T-helper 2 cell treated with Interferon-gamma antibody and Interleukin-4, amounts not matched to agents 5 μg/mL and 100 μg/mL, for 36 hours (primary cell): ENCODE results near the gene HDHD5.
A peak's percentile ranks its signal among the peaks of the same experiment; 100 is the strongest.
"Not testable (repeated sequence)": the region's sequence is repeated elsewhere in the genome, so short reads cannot be mapped to it uniquely, and the experiment has no call there.

Experiments used
- DNase-seq: peaks from one replicate; pipeline ENCODE4 v3.0.0; 2021; ENCODE audit warnings: low spot score
- H3K27ac Mint-ChIP-seq: one replicate; pipeline ENCODE4 v1.8.0; 2021; ENCODE audit warnings: mild to moderate bottlenecking, mixed read lengths
- H3K27me3 Mint-ChIP-seq: one replicate; pipeline ENCODE4 v1.8.0; 2021; ENCODE audit warnings: low read depth, mixed read lengths
- H3K36me3 Mint-ChIP-seq: one replicate; pipeline ENCODE4 v1.8.0; 2021; ENCODE audit warnings: low read depth, mixed read lengths
- H3K4me1 Mint-ChIP-seq: one replicate; pipeline ENCODE4 v1.8.0; 2021; ENCODE audit warnings: low read depth, mixed read lengths
- H3K4me3 Mint-ChIP-seq: one replicate; pipeline ENCODE4 v1.8.0; 2022; ENCODE audit warnings: mild to moderate bottlenecking, moderate library complexity, mixed read lengths
- H3K9me3 Mint-ChIP-seq: one replicate; pipeline ENCODE4 v1.8.0; 2021; ENCODE audit warnings: mixed read lengths

The HDHD5 gene

DNA sequence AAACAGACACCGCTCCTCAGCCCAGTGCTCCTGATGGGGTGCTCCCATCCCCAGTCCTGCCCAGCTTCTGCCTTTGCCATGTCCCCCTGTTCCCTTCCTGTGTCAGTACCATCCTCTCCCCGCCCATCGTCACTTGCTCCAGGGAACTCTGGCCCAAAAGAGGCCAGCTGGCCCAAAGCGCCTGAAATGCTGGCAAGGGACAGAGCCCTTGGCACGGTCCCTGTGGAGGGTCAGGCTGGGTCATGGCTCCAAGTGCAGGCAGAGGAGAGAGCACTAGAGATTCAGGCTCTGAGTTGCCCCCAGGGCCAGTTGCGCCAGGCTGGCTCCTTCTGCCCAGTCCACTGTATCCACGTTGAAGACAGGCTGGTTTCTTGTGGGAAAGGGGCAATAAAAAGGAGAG, 8.4 kb upstream of the HDHD5 start:
- DNase-seq = no peak
- H3K27ac Mint-ChIP-seq = no peak overlapping the region
- H3K4me1 Mint-ChIP-seq = peaks cover 3% of the 10 kb centered on the region
- no peak overlapping the region for H3K4me3 Mint-ChIP-seq
- H3K9me3 Mint-ChIP-seq = no peaks in the 10 kb centered on the region
- no peaks in the 10 kb centered on the region for H3K36me3 Mint-ChIP-seq
- H3K27me3 Mint-ChIP-seq = peaks cover 12% of the 10 kb centered on the region

DNA sequence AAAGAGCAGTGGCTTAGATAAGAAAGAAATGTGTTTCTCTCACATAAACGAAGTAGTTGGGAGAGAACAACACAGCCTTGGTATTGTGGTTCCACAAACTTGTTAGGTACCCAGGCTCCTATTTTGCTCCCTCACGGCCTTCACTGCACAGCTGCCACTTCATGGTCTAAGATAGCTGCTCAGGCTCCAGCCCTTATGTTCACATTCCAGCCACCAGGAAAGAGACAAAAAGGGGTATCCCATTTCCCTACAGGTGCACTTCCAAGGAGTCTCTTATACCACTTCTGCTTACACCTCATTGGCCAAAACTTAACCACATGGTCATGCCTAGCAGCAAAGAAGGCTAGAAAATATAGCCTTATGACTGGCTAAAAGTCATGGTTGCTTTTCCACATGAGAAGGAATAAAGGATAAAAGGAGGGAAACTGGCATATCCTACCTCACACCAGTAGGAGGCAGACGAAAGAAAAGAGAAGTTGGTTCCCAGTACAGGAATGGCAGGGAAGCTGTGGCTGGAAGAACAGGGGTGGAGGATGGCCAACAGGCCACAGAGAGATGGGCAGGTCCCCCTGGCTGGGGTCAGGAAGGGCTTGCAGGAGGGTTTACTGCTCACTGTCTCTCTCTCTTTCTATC, 5.4 kb upstream of the HDHD5 start:
- DNase-seq = no peak
- peaks cover 15% of the 10 kb centered on the region for H3K27me3 Mint-ChIP-seq
- no peaks in the 10 kb centered on the region for H3K36me3 Mint-ChIP-seq
- H3K27ac Mint-ChIP-seq = no peak overlapping the region
- no peaks in the 10 kb centered on the region for H3K9me3 Mint-ChIP-seq
- peaks cover 6% of the 10 kb centered on the region for H3K4me1 Mint-ChIP-seq
- H3K4me3 Mint-ChIP-seq = no peak overlapping the region

DNA sequence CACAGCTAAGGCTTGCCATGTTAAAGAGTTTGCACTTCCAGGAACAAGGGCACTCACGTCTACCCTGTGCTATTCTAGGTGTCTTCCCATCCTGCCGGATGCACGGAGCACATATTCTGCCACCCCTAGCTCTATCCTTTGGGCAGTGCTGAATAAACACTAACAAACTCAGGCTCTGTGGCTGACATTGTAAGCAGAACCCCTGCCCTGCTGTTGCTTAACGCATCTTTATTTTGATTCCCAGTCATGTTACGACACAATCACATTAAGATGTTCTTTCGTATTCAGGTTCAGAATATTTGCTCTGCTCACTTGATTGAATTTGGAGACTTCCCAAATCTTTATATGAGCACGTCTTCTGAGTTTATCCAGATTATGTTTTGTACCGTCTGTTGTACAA, 3.7 kb upstream of the HDHD5 start:
- peaks cover 12% of the 10 kb centered on the region for H3K4me1 Mint-ChIP-seq
- DNase-seq = no peak
- no peaks in the 10 kb centered on the region for H3K9me3 Mint-ChIP-seq
- H3K4me3 Mint-ChIP-seq = no peak overlapping the region
- H3K27me3 Mint-ChIP-seq = peaks cover 11% of the 10 kb centered on the region
- no peak overlapping the region for H3K27ac Mint-ChIP-seq
- H3K36me3 Mint-ChIP-seq = no peaks in the 10 kb centered on the region

DNA sequence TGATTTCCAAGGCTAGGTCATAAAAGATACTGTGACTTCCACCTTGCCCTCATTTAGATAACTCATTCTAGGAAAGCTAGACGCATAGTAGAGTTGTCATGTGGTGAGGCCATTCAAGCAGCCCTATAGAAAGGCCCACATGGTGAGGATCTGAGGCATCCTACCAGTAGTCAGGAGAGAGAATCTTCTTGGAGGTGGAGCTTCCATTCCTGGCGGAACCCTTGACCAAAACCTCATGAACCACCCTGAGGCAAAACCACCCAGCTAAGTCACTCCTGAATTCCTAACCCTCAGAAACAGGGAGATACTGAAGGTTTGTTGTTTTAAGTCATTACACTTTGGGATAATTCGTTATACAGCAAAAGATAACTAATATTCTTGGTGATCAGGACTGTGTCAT, 2.9 kb upstream of the HDHD5 start:
- Mint-ChIP-seq H3K4me1 (peaks cover 14% of the 10 kb centered on the region), H3K36me3 (no peaks in the 10 kb centered on the region), H3K27ac (no peak overlapping the region), H3K27me3 (peaks cover 8% of the 10 kb centered on the region), H3K4me3 (no peak overlapping the region), H3K9me3 (no peaks in the 10 kb centered on the region)
- no peak for DNase-seq

DNA sequence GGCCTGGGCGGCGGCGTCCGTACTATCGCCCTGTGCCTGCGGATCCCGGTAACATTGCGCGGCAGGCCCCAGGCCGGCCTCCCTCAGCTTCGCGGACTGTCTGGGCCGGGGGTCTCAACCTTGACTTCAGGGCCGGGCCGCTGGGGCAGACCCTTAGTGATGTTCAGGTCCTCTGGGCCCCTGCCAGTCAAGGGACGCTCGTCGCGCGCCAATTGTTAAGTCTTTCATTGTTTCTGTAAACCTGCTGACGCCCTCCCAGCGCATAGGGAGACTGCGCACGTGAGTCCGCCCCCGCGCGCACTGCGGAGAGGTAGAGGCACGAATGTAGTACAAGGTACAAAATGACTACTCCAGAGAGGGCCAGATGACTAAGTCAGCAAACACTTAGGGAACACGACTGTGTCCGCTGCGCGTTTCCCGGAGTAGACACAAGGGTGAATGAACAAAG, 451 bp upstream of the HDHD5 start:
- H3K9me3 Mint-ChIP-seq = no peaks in the 10 kb centered on the region
- peaks cover 9% of the 10 kb centered on the region for H3K36me3 Mint-ChIP-seq
- peaks cover 24% of the 10 kb centered on the region for H3K4me1 Mint-ChIP-seq
- H3K27ac Mint-ChIP-seq = peak overlapping the region; percentile 75
- peak; percentile 57 for DNase-seq
- peaks cover 5% of the 10 kb centered on the region for H3K27me3 Mint-ChIP-seq
- H3K4me3 Mint-ChIP-seq = peak overlapping the region; percentile 85

DNA sequence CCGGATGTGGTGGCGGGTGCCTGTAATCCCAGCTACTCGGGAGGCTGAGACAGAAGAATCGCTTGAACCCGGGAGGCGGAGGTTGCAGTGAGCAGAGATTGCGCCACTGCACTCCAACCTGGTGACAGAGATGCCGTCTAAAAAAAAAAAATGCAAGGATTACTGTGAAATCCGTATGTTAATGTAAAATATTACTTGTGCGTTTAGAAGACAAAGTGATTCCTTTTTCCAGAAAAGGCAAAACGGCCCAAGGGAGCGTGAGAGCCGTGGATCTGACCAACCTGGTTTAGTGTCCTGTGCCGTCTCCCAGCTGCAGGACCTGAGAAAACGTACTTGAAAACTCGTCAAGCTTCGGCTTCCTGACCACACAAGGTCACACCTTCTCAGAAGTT, 905 bp downstream of the HDHD5 start:
- Mint-ChIP-seq H3K36me3 (peaks cover 9% of the 10 kb centered on the region), H3K9me3 (no peaks in the 10 kb centered on the region), H3K4me1 (peaks cover 24% of the 10 kb centered on the region), H3K27me3 (peaks cover 5% of the 10 kb centered on the region), H3K27ac (peak overlapping the region; percentile 74), H3K4me3 (peak overlapping the region; percentile 82)
- no peak for DNase-seq

DNA sequence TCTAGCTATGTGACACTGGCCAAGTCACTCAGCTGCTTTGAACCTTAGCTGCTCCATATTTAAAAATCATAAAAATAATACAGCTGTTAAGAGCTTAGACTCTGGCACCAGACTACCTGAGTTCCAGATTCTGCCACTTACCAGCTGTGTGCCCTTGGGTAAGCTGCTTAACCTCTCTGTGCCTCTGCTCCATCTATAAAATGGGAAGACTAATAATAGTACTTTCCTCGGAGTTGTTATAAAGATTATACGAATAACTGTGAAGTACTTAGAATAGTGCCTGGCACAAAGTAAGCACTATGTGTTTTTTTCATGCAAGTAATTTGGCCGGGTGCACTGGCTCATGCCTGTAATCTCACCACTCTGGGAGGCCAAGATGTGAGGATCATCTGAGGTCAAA, 1.4 kb downstream of the HDHD5 start:
- H3K36me3 Mint-ChIP-seq = peaks cover 9% of the 10 kb centered on the region
- peaks cover 24% of the 10 kb centered on the region for H3K4me1 Mint-ChIP-seq
- H3K4me3 Mint-ChIP-seq = peak overlapping the region; percentile 82
- H3K27ac Mint-ChIP-seq = no peak overlapping the region
- no peak for DNase-seq
- H3K9me3 Mint-ChIP-seq = no peaks in the 10 kb centered on the region
- H3K27me3 Mint-ChIP-seq = peaks cover 5% of the 10 kb centered on the region

DNA sequence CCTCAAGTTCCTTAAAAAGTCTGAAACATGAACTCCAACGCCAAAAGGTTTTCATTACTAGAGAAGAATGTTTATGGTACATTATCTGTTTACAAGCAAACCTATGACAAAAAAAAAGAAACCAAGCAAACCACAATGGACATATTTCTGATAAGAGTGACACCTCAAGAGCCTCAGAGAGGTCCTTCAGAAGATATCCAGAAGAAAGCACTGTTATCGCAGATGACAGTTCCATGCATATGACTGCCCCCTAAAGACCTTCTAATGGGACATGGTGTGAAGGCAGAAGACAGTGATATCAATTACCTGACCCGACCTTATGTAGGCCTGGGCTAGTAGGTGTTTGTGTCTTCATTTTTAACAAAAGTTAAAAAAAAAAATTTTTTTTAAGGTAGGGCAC, 3.1 kb downstream of the HDHD5 start:
- Mint-ChIP-seq H3K4me1 (peaks cover 30% of the 10 kb centered on the region), H3K36me3 (peaks cover 14% of the 10 kb centered on the region), H3K27ac (no peak overlapping the region), H3K27me3 (no peaks in the 10 kb centered on the region), H3K9me3 (no peaks in the 10 kb centered on the region), H3K4me3 (peak overlapping the region; percentile 34)
- DNase-seq = no peak

DNA sequence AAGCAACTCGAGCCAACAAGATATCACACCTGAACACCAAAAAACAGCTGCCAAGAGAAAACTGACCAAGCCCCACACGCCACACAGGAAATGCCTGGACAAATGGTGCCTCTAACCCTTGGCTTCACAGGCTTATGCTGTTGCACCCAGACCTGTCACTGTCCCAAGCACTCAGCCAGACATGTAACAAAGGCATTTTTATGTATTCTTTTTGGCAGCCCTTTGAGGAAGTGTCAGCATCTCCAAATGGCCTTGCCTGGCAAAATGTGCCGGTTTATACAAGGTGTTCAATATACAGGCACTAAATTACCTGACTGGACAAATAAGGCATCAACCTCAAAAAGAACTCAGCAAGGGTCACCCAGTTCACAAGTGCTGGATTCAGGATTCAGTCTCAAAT, 6.1 kb downstream of the HDHD5 start:
- no peak overlapping the region for H3K27ac Mint-ChIP-seq
- peaks cover 21% of the 10 kb centered on the region for H3K4me1 Mint-ChIP-seq
- H3K4me3 Mint-ChIP-seq = no peak overlapping the region
- peaks cover 14% of the 10 kb centered on the region for H3K36me3 Mint-ChIP-seq
- no peaks in the 10 kb centered on the region for H3K9me3 Mint-ChIP-seq
- H3K27me3 Mint-ChIP-seq = no peaks in the 10 kb centered on the region
- DNase-seq = no peak

DNA sequence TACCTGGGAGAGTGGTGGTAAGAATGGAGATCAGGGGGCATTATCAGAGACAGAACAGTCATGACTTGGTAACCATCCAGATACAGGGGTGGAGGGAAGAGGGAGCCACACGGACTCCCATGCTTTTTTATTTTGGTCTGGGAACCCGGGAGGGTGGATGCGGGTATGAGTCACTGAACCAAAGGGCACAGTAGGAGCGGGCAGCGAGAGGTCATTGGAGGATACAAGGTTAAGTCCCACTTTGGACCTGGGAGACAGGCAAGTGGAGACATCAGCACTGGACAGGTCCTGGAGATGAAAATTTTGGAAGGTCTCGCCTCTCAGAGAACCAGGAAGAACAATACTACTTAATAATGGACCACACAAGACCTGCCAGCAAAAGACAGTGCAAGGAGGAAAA, 6.7 kb downstream of the HDHD5 start:
- no peak overlapping the region for H3K27ac Mint-ChIP-seq
- no peak for DNase-seq
- H3K9me3 Mint-ChIP-seq = no peaks in the 10 kb centered on the region
- H3K4me1 Mint-ChIP-seq = peaks cover 16% of the 10 kb centered on the region
- H3K4me3 Mint-ChIP-seq = no peak overlapping the region
- peaks cover 19% of the 10 kb centered on the region for H3K36me3 Mint-ChIP-seq
- H3K27me3 Mint-ChIP-seq = no peaks in the 10 kb centered on the region

DNA sequence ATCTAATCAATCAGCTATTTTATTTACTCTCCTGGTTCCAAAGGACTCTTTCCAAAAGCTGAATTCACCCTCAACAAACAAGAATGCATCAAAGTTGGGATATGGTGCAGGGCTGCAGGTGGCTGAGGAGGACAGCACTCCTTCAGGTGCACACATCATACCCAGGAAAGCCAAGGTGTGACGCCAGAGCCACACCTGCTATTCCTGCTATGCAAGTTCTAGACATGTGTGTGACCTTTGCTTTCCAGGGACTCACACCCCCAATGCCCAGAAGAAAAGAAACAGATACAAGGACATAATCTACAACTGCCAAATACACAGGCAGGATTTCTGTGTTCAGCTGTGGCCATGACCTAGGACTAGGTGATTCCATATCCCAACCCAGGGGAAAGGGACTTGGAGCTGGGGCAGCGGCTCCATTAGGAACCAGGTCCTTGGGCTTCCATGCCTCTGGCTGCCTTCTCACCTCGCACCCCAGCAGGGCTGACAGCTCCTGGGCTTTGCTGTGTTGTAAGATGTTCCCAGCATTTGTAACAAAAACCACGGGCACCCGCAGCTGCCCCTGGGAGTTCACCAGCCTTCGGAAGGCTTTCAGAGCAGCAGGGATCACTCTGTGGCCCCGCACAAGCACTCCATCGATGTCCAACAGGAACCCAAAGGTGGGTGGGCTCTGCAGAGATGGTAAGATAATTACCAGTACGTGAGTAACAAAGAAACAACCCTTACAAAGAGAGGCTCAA, 9.8 kb downstream of the HDHD5 start:
- Mint-ChIP-seq H3K27me3 (no peaks in the 10 kb centered on the region), H3K27ac (no peak overlapping the region), H3K36me3 (peaks cover 15% of the 10 kb centered on the region), H3K4me1 (peaks cover 6% of the 10 kb centered on the region), H3K9me3 (no peaks in the 10 kb centered on the region), H3K4me3 (no peak overlapping the region)
- no peak for DNase-seq

DNA sequence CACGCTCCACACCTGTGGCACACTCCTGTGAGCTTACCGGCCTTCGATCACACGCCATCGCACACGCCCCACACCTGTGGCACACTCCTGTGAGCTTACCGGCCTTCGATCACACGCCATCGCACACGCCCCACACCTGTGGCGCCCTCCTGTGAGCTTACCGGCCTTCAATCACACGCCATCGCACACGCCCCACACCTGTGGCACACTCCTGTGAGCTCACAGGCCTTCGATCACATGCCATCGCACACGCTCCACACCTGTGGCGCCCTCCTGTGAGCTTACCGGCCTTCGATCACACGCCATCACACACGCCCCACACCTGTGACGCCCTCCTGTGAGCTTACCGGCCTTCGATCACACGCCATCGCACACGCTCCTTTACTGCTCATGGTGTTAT, 11.6 kb downstream of the HDHD5 start:
- not testable (repeated sequence) for H3K27ac Mint-ChIP-seq, H3K9me3 Mint-ChIP-seq, H3K4me3 Mint-ChIP-seq, H3K4me1 Mint-ChIP-seq, DNase-seq, H3K27me3 Mint-ChIP-seq
- peaks cover 21% of the 10 kb centered on the region for H3K36me3 Mint-ChIP-seq

DNA sequence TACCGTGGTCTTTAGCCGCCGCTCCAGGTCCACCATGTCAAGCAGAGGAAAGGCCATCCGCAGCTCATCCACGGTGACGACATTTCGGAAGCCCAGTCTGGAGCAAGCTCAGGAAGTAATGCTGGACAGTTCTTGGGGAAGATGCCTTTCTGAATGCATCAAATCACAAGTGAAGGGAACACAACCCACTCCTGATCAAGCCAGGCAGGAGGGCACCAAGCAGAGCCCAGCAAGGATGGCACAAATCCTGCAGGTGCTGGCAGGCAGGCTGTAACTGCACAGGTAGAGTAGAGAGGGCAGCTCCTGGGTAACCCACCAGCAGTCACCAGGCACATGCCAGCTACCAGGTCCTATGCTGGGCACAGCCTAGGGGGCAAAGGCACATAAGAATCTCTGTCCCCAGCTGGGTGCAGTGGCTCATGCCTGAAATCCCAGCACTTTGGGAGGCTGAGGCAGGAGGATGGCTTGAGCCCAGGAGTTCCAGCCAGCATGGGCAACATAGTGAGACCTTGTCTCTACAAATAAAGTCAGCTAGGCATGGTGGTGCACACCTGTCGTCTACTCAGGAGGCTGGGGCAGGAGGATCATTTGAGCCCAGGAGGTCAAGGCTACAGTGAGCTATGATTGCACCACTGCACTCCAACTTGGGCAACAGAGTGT, 13.9 kb downstream of the HDHD5 start:
- no peaks in the 10 kb centered on the region for H3K27me3 Mint-ChIP-seq
- H3K4me3 Mint-ChIP-seq = no peak overlapping the region
- H3K9me3 Mint-ChIP-seq = no peaks in the 10 kb centered on the region
- no peak for DNase-seq
- no peak overlapping the region for H3K27ac Mint-ChIP-seq
- H3K36me3 Mint-ChIP-seq = peaks cover 25% of the 10 kb centered on the region
- H3K4me1 Mint-ChIP-seq = no peaks in the 10 kb centered on the region

DNA sequence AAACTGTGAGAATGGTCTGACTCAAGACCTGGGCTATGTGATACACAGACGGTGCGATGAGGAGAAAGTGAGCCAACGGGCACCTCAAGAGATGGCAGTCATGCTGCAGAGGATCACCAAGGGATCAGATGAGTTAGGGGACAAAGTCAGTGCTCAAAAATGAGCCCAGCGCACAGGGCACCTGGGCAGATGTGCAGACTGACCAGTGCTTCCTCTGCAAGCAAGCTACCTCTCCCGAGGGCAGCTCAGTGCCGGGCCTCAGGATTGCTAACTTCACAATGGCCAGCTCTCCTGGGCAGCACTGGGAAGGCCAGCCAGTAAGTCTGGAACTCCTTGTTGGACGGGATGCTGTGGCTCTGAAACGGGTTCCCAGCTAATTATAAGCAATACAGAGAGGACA, 15.3 kb downstream of the HDHD5 start:
- H3K36me3 Mint-ChIP-seq = peaks cover 27% of the 10 kb centered on the region
- DNase-seq = no peak
- no peaks in the 10 kb centered on the region for H3K27me3 Mint-ChIP-seq
- no peak overlapping the region for H3K27ac Mint-ChIP-seq
- no peaks in the 10 kb centered on the region for H3K9me3 Mint-ChIP-seq
- H3K4me1 Mint-ChIP-seq = no peaks in the 10 kb centered on the region
- no peak overlapping the region for H3K4me3 Mint-ChIP-seq
